CD1c-positive myeloid dendritic cell (primary cell): ENCODE measurements around the gene MMP2.

Source experiments
- DNase-seq: peaks from one replicate; pipeline ENCODE4 v3.0.0-alpha.2; 2016; ENCODE audit errors: extremely low spot score

The MMP2 gene

GRCh38 chr16:55478827-55479429, at the start of gene MMP2:
Gene MMP2, plus strand, starts transcription at chr16:55479198. Its CDS starts 282 bp downstream, at chr16:55479480.
- no peak for DNase-seq

- no peak for DNase-seq
These were observed 46.0 kb upstream of the MMP2 start for GRCh38 chr16:55433030-55433429.

GRCh38 chr16:55433535-55433934, 45.5 kb upstream of the MMP2 start:
- no peak for DNase-seq

DNA sequence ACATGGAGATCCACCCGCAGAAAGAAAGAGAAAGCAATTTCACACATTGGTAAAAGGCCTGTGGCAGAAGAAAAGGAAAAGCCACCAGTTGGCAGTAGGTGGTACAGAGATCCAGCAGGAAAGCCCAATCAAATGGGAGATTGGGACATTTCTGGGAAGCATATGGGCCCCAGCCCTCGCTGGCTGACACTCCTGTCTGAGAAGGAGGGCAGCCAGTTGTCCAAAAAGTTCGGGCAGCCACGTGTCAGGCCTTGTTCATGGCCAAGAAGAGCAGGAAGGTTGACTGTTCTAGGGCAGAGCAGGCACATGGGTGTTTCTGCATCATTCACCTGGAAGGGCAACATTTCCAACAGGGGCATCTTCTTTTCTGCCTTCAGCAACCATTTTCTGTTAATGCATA, 45.0 kb upstream of the MMP2 start:
- no peak for DNase-seq

DNA sequence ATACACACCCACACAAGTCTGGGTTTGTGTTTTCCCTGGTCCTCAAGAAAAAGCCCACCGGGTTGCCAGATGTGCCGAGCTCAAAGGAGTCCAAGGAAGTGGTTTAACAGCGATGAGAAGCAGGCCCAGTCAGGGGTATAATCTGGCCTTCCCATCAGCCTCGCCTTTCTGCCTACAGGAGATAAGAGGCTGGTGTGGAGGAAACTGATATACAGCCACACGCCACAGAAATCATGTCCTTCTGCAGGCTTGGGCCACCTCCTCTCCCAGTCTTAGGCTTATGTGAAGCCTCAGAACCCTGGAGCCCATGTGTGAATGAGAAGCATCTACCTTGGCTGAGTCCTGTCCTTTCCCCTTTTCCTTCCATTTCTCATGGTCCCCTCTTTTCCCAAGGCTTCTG, 43.6 kb upstream of the MMP2 start:
- no peak for DNase-seq

- no peak for DNase-seq
These were observed 42.4 kb upstream of the MMP2 start for GRCh38 chr16:55436587-55436986.

DNA sequence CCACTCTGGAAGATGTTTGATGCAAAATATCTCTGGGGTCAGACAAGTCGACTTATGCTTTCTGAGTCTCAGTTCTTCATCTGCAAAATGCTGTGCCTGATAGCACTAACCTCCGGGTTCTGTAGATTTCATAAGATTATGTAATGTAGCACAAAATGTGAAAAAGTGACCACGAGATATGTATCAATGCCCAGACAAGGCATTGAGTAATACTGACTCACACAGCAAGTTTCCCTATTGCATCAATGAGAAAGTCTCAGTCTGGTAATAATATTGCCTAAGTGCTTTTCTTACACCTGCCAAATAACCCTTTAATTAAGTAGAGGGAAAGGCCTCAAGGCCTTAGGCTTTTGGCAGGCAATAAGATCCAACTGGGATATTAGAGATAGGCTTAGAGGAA, 41.4 kb upstream of the MMP2 start:
- peak; percentile 83 for DNase-seq

DNA sequence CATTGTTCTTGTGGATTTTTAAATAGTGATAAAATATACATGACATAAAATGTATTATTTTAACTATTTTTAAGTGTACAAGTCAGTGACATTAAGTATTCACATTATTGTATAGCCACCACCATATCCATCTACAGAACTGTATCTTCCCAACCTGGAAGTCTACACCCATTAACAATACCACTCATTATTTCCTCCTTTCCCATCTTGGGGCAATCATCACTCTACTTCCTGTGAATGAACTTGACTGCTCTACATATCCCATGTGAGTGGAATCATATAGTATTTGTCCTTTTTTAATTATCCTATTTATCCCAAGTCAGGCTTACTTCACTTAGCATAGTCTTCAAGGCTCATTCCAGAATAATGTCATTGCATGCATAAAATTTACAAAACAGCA, 40.7 kb upstream of the MMP2 start:
- DNase-seq, result peak; percentile 8

- DNase-seq, result peak; percentile 28
These were observed 39.8 kb upstream of the MMP2 start for GRCh38 chr16:55439101-55439690.

DNA sequence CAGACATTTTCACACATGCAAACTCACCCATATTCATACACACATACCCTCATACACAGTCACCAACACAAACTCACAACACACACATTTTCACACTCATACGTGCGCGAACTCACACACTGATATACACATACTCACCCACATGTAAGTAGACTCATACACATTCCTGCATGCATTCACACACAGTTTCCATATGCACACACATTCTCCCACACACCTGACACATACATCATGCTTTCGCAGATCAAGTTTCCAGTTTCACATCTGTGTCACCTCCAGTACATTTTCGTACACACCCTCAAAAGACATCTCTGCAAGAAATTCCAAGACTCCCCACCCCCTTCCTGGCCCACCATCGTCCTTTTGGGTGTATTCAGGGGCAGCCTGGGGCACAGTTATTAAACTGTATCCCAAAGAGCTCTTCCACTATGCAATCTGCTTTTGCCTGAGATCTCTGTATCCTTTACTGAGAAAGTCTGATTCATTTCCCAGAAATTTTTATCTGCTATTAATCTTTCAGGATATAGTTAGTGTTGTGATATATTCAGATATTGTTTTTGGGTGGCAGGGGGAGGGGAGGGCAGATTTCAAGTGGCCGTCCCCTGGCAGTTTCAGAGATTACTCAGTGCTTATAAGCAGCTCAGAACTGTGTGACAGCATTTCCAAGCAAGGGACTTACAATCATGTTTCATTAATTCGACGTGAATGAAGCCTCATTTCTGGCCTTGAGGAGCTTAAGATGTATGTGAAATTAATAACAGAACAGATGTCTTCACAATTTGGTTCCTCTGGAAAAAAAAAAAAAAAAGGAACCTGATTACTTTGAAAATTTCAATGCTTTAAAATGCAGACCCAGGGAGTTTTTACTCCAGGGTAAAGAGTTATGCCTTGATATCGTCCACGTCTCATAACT, 35.3 kb upstream of the MMP2 start:
- DNase-seq, result peak; percentile 57

- DNase-seq, result peak; percentile 93
These were observed 34.1 kb upstream of the MMP2 start for GRCh38 chr16:55444754-55445485.

DNA sequence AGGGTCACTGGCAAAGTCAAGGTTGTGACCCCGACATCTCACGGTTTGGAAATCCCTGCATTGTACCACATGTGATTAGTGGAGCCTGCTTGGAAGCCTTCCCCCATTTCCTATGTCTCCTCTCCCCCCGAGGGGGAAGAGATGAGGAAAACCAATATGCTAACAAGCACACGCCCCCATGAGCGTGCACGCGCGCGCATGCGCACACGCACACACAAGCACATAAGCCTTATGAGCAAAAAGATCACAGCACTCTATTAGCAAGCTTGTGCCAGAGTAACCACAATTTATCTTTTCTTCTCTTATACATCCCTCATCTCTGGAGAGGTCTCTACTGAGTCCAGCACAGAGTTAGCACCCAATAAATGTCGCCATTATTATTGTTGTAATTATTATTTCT, 31.8 kb upstream of the MMP2 start:
- no peak for DNase-seq

- no peak for DNase-seq
These were observed 26.0 kb upstream of the MMP2 start for GRCh38 chr16:55452996-55453395.

- no peak for DNase-seq
These were observed 25.1 kb upstream of the MMP2 start for GRCh38 chr16:55453909-55454308.

DNA sequence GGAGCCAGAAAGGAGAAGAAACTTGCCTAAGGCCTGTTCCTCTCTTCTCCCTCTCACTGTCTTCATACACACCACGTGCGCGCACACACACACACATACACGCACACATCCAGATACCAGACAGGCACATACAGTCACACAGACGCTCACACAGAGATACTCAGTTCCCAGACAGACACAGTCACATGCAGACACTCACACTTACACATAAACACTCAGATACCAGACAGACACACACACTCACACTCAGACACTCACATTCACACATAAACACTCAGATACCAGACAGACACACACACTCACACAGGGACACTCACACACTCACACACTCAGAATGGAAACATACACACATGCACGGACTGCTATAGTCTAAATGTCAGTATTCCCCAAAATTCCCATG, 24.1 kb upstream of the MMP2 start:
- DNase-seq, result no peak

GRCh38 chr16:55462241-55462640, 16.8 kb upstream of the MMP2 start:
- no peak for DNase-seq

DNA sequence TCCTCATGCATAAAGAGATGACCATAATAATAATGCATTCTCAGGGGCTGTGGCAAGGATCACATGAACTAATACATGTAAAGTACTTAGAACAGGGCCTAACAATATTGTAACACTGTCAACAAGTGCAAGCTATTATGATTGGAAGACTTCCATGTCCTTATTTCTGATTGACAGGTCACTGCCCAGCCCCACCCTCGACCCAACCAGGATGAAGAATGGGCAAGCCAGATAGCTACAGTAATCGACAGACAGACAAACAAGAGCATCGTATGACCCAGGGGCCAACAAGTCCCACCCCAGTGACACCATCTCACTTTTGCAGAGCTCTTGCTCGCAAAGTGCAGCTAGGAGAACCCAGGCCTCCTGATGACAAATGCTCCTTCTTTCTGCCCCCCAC, 14.6 kb upstream of the MMP2 start:
- DNase-seq, result no peak

- DNase-seq, result peak; percentile 95
These were observed 13.7 kb upstream of the MMP2 start for GRCh38 chr16:55465077-55465896.

DNA sequence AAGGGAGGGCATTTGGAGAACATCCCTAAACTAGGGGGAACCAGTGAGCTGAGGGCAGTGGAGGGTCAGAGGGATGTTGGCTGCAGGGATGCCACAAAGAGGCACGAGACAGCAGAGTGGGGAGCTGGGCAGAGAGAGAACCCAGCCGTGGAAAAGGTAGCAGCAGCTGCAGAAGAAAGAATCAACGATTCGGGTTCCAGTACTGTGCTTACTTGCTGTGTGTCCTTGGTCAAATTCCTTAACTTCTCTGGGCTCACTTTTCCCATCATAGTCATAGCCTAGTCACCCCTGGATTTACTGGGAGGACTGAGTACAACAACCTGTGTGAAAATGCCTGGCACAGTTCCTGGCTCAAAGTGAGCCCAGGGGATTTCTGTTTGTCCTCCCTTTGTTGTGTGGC, 12.8 kb upstream of the MMP2 start:
- no peak for DNase-seq

DNA sequence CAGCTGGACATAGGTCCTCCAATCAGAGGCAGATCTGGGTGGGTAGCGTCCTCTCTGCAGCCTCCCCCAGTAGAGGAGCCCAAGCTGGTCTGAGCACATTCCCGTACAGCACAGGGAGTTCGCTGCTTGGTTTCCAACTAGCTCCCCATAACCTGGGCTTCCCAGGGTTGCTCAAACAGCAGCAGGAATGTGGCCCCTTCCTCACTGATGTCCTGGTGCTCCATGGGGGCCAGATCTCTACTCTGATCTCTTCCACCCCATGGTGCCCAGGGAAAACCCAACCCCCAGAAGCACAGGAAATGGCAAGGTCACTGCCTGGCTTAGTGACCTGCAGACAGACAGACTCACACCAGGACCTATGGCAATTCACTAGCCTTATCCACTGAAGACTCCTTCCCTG, 11.1 kb upstream of the MMP2 start:
- DNase-seq, result no peak

- no peak for DNase-seq
These were observed 10.5 kb upstream of the MMP2 start for GRCh38 chr16:55468352-55468990.
